Rectal smooth muscle tissue (tissue), 1 donor: ENCODE data around the gene TCTN3.
"Not testable (repeated sequence)": the region's sequence is repeated elsewhere in the genome, so short reads cannot be mapped to it uniquely, and the experiment has no call there.

Experiments used
- H3K27ac ChIP-seq: one replicate; pipeline ENCODE4 v1.7.0; 2013; ENCODE audit warnings: low read depth, low read length, inconsistent platforms
- H3K27me3 ChIP-seq: one replicate; pipeline ENCODE4 v1.7.0; 2013; ENCODE audit warnings: low read length; ENCODE audit not compliant: control insufficient read depth, insufficient read depth
- H3K36me3 ChIP-seq: one replicate; pipeline ENCODE4 v1.7.0; 2013; ENCODE audit warnings: low read length; ENCODE audit not compliant: control insufficient read depth, insufficient read depth
- H3K4me1 ChIP-seq: one replicate; pipeline ENCODE4 v1.7.0; 2013; ENCODE audit warnings: low read length; ENCODE audit not compliant: control insufficient read depth, insufficient read depth
- H3K4me3 ChIP-seq: one replicate; pipeline ENCODE4 v1.7.0; 2013; ENCODE audit warnings: low read length
- H3K9ac ChIP-seq: one replicate; pipeline ENCODE4 v1.7.0; 2013; ENCODE audit warnings: low read length

Gene TCTN3

DNA sequence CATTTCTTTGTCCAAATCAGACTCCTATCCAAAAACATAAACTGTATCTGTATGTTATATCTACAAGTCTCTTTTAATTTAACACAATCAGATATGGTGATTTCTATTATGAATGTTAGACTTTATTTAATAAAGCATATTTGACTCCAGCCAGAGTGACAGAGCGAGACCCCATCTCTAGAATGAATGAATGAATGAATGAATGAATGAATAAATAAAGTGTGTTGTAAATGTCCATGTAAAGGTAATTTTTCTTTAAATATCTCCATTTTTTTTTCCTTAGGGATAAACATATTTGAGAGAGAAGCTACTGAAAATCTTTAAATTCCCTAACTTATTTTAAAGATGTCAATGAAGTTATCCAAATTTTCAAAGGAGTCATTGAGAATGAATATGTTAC is 19.1 kb downstream of the TCTN3 start:
- Histone ChIP-seq H3K36me3 (peaks cover 2% of the 10 kb centered on the region), H3K27ac (no peak overlapping the region), H3K27me3 (no peaks in the 10 kb centered on the region), H3K4me3 (no peak overlapping the region), H3K9ac (no peak overlapping the region), H3K4me1 (no peaks in the 10 kb centered on the region)

DNA sequence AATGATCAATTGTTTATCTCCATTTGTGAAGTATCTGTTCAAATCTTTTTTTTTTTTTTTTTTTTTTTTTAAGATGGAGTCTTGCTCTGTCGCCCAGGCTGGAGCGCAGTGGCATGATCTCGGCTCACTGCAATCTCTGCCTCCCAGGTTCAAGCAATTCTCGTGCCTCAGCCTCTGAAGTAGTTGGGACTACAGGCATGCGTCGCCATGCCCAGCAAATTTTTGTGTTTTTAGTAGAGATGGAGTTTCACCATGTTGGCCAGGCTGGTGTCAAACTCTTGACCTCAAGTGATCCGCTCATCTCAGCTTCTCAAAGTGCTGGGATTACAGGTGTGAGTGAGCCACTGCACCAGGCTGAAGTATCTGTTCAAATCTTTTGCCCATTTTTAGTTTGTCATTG is 21.1 kb downstream of the TCTN3 start:
- H3K9ac ChIP-seq, H3K4me3 ChIP-seq, H3K27me3 ChIP-seq, H3K36me3 ChIP-seq, H3K27ac ChIP-seq, H3K4me1 ChIP-seq: not testable (repeated sequence)

DNA sequence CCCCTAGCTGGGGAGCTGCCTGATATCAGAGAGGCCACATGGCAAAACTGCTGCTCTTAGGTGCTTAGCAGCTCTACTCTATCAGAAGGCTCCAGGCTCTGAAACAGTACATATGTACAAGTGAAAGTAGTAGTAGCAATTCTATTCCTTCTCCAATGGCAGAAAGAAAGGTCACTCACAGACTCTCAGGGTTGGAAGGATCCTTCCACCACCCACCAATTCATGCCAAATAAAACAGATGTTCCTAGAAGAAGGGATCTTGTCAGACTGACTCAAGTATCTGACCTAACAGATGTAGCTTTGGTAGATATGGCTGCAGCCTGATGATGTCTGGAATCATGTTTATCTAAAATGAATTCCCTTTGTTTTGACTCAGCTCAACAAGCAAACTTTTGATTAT is 29.2 kb downstream of the TCTN3 start:
- H3K4me1 ChIP-seq: peaks cover 12% of the 10 kb centered on the region
- no peak overlapping the region for H3K4me3 ChIP-seq
- H3K36me3 ChIP-seq: no peaks in the 10 kb centered on the region
- H3K9ac ChIP-seq: no peak overlapping the region
- H3K27ac ChIP-seq: peak overlapping the region; percentile 60
- no peaks in the 10 kb centered on the region for H3K27me3 ChIP-seq

- Histone ChIP-seq H3K27me3 (no peaks in the 10 kb centered on the region), H3K27ac (no peak overlapping the region), H3K4me1 (peaks cover 12% of the 10 kb centered on the region), H3K9ac (no peak overlapping the region), H3K36me3 (no peaks in the 10 kb centered on the region), H3K4me3 (no peak overlapping the region)
These were observed 30.2 kb downstream of the TCTN3 start for GRCh38 chr10:95663496-95663895.

DNA sequence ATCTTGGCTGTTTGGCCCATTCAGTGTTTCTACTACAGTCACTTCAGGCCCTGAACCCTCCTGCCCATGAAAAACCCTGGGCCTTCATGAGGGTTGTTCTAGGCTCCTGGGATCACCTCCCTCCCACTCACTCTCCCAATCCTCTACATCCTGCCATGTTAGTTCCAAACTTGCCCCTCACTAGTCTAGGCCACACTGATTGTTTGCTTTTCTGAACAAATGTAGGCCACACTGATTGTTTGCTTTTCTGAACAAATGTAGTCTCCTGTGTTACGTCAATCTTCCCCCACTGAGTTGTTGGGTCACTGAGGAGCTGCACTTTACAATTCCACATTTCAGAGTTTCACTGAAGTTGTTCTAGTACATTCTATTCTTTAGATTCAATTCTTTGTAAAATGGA is 31.9 kb downstream of the TCTN3 start:
- no peak overlapping the region for H3K27ac ChIP-seq
- no peak overlapping the region for H3K9ac ChIP-seq
- H3K4me1 ChIP-seq: peaks cover 14% of the 10 kb centered on the region
- H3K27me3 ChIP-seq: no peaks in the 10 kb centered on the region
- H3K36me3 ChIP-seq: no peaks in the 10 kb centered on the region
- H3K4me3 ChIP-seq: no peak overlapping the region

- Histone ChIP-seq H3K27ac (no peak overlapping the region), H3K9ac (no peak overlapping the region), H3K4me1 (peaks cover 14% of the 10 kb centered on the region), H3K27me3 (no peaks in the 10 kb centered on the region), H3K4me3 (no peak overlapping the region), H3K36me3 (no peaks in the 10 kb centered on the region)
These were observed 33.4 kb downstream of the TCTN3 start for GRCh38 chr10:95660283-95660682.

DNA sequence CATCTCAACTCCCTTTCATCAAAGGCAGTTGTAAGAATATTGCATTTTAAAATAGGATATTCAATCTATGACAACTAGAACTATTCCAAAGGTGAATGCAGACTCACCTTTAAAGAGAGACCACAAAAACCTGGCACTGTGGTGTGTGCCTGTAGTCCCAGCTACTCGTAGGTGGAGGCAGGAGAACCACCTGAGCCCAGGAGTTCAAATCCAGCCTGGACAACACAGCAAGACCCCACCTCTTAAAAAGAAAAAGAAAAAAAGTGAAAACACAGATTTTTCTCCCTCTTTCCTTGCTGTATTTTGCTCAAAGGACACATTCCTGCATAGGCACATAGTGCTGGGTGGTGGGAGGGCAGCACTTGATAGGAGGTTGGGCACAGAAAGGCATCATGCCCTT is 36.5 kb downstream of the TCTN3 start:
- peak overlapping the region; percentile 13 for H3K9ac ChIP-seq
- peaks cover 2% of the 10 kb centered on the region for H3K4me1 ChIP-seq
- H3K36me3 ChIP-seq: no peaks in the 10 kb centered on the region
- H3K27ac ChIP-seq: no peak overlapping the region
- H3K4me3 ChIP-seq: peak overlapping the region; percentile 91
- H3K27me3 ChIP-seq: no peaks in the 10 kb centered on the region

- Histone ChIP-seq H3K36me3 (no peaks in the 10 kb centered on the region), H3K4me3 (peak within 1 kb of the TSS; percentile 91), H3K9ac (peak within 1 kb of the TSS; percentile 20), H3K27me3 (no peaks in the 10 kb centered on the region), H3K27ac (peak within 1 kb of the TSS; percentile 40), H3K4me1 (peaks cover 2% of the 10 kb centered on the region)
These were observed 37.2 kb downstream of the TCTN3 start, which contains the start of gene ALDH18A1 for GRCh38 chr10:95656291-95657164. Gene ALDH18A1 (minus strand): TSS chr10:95656711. CDS start chr10:95653377, 3,334 bp downstream.

- Histone ChIP-seq H3K27me3 (no peaks in the 10 kb centered on the region), H3K27ac (no peak overlapping the region), H3K4me1 (peaks cover 2% of the 10 kb centered on the region), H3K36me3 (peaks cover 4% of the 10 kb centered on the region), H3K9ac (peak overlapping the region; percentile 20), H3K4me3 (peak overlapping the region; percentile 91)
These were observed 38.0 kb downstream of the TCTN3 start for GRCh38 chr10:95655571-95656290.

DNA sequence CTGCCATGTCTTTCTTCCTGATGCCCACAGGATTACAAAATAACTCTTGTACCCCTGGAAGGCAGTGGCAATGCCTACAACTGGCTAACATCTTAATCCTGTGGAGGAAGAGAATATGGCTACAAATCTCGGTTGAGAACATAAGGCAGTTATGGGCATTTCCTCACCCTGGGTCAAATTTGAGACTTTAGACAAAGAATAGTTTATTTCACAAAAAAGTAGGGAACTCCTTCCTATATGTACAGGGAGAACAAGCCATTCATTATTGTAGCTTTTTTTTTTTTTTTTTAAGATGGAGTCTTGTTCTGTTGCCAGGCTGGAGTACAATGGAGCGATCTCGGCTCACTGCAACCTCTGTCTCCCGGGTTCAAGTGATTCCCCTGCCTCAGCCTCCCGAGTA is 39.8 kb downstream of the TCTN3 start:
- Histone ChIP-seq H3K9ac (no peak overlapping the region), H3K27me3 (no peaks in the 10 kb centered on the region), H3K27ac (no peak overlapping the region), H3K4me1 (peaks cover 2% of the 10 kb centered on the region), H3K4me3 (no peak overlapping the region), H3K36me3 (peaks cover 4% of the 10 kb centered on the region)

- Histone ChIP-seq H3K9ac (no peak overlapping the region), H3K27me3 (no peaks in the 10 kb centered on the region), H3K27ac (no peak overlapping the region), H3K36me3 (peaks cover 4% of the 10 kb centered on the region), H3K4me1 (no peaks in the 10 kb centered on the region), H3K4me3 (no peak overlapping the region)
These were observed 42.2 kb downstream of the TCTN3 start for GRCh38 chr10:95651346-95652060.

DNA sequence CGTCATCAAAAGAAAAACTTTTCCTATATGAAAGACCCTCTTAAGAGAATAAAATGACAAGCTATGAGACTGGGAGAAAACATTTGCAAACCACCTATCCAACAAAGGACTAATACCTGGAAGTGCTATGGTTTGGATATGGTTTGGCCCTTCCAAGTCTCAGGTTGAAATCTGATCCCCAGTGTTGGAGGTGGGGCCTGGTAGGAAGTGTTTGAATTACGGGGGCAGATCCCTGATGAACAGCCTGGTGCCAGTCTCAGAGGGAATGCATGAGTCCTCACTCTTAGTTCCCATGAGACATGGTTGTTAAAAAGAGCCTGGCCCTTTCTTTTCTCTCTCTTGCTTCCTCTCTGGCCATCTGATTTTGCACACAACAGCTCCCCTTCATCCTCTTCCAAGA is 43.5 kb downstream of the TCTN3 start:
- Histone ChIP-seq H3K27ac (no peak overlapping the region), H3K9ac (no peak overlapping the region), H3K4me1 (no peaks in the 10 kb centered on the region), H3K27me3 (no peaks in the 10 kb centered on the region), H3K4me3 (no peak overlapping the region), H3K36me3 (peaks cover 4% of the 10 kb centered on the region)
